GM21717 (cell line): ENCODE data around the gene TTLL9.

Experiments
- ATAC-seq: cut with Tn5 transposase; IDR thresholded peaks from one replicate; pipeline ENCODE4 v1.9.1; 2021; ENCODE audit warnings: mild to moderate bottlenecking, moderate library complexity; ENCODE audit not compliant: unreplicated experiment

TTLL9 gene

GRCh38 chr20:31857861-31858759 lies 12.3 kb upstream of the TTLL9 start:
- ATAC-seq: peak; percentile 70

DNA sequence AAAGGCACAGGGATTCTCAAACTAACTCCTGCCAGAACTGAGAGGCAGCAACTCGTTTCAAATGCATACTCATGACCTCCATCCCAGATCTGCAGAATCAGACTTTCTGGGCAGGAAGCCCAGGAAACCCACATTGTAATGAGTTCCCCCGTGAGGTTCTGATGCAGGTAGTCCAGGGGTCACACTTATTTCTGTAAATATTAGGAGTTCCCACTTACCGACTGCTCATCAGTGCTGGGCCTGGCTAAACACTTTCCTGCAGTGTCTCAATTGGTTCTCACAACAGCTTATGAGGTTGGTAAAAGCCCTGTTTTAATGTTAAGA lies 11.7 kb upstream of the TTLL9 start:
- no peak for ATAC-seq

- no peak for ATAC-seq
Measured at GRCh38 chr20:31859266-31859997, 11.0 kb upstream of the TTLL9 start.

- ATAC-seq: no peak
Measured at GRCh38 chr20:31859998-31860380, 10.4 kb upstream of the TTLL9 start.

DNA sequence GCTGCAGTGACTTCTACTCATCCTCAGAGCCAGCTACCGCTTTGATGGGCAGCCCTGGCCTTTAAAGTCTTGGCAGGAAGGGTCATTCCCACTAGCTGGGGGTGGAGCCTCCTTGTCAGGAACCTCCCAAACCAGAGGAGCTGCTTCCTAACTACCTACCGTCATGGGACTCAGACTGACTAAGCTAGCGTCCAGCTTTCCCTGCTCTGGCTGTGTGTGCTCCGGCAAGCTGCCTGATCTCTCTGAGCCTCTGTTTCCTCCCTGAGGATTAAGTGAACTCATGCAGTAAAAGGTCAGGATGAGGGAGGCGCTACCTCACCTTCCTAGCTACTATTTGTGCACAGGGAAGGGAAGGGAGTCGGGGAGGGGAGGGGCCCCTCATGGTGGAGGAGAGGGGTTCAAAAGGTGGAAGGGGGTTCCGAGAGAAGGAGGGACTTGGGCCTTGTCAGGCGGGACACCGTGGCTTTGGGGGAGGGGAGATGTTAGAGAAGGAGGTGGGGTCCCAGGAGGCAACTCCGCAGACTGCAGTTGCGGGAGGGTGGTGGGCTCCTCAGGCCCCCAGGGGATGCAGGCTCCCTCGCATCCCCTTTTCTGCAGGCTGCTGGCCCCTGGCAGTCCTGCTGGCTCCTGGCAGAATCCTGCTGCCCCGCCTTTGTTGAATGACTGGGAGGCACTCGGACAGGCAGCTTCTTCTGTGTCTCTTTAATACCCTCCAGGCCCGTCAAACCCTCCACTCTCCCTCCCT lies 9.9 kb upstream of the TTLL9 start:
- ATAC-seq: no peak

DNA sequence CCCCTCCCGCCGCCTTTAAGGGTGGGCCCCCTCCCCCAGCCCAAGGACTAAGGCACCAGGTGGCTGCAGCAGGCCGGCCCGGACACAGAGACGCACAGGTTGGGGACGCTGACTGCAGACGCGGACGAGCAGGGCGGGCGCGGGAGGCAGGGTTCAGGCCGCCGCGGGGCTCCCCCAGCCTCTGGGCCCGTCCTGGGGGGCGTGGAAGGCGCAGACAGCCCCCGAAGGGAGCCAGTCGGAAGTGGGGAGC lies 9.4 kb upstream of the TTLL9 start:
- ATAC-seq: no peak

DNA sequence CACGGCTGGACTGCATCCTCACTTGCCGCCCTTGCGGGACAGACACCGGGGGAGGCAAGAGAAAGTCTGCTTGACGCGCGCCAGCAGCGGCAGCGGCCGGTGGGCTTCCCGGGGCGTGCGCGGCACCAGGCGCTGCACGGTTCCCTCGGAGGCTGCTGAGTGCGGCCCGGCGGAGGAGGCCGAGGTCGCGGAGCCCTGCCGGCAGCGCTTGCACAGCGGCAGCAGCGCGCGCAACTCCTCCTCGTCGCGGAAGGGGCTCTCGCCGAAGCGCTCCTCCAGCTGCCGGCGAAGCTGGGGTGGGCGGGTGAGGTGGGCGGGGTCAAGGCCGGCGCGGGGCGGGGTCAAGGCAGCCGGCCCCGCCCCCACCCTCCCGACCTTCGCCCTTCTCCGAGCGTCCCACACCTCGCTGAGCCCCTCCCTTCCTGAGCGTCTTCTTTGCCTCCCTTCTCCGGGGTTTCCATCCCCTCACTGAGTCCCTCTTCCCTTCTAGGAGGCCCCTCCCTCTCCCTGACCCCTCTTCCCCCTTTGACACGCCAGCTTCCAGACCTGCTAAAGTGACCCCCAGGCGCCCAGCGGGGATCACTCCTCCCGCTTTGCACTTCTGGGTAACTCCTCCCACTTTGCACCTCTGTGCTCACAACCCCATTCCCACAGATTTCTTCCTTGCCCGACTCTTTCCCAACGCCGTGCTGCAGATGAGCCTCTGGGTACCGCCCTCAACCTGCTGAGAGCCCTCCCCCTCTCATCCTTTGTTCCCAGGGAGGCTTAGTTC lies 8.9 kb upstream of the TTLL9 start:
- ATAC-seq: no peak

- ATAC-seq: no peak
Measured at GRCh38 chr20:31862157-31862470, 8.3 kb upstream of the TTLL9 start.

- ATAC-seq: no peak
Measured at GRCh38 chr20:31862506-31862905, 7.9 kb upstream of the TTLL9 start.

DNA sequence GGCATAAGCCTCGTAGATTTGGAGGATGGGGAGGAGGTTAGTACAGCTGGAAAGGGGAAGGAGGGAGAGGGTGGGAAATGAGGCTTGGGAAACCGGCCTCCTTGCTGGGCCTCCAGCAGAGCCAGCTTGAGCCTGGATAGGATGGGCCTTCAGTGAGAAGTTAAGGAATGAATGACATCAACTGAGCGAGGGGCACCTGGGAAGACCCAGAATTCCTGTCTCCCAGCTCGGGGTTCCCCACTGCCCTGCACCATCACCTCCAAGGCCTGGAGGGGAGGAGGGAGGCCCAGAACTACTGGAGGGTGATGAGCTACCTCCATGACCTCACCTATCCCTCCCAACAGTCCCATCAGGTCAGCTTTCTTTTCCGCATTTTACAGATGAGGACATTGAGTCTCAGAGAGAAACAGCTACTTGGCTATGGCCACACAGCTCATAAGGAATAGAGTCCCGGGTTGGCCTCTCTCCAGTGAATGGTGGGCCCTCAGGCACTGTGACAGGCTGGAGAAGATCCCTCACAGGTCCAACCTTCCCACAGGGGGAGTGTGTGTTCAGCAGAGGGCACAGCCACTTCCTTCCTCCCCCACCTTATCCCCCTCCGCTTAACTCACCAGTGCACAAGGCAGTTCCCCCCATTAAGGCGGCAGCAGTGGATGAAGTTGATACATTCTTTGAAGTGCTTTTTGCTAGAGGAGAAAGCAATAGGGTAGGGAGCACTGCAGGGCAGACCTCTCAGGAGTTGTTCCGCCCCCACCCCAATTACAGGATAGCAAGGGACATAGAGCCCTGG lies 6.9 kb upstream of the TTLL9 start:
- no peak for ATAC-seq

- no peak for ATAC-seq
Measured at GRCh38 chr20:31864521-31865400, 5.7 kb upstream of the TTLL9 start.

DNA sequence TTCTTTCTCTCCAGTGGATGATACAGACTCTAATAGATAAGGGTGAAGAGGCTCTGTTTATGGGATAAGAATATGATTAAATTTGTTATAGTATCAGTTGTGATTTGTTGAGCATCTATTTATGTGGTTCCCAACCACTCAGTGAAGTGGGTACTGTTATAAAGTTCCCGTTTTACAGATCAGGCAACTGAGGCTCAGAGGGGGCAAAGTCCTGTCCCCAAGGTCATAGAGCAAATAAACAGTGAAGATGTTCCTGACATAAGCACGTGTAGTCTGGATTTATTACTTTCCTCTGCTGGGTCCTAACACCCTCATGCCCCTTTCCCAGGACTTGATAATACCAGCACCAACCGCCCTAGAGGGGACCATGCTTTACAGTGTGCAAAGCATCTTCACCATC lies 4.2 kb upstream of the TTLL9 start:
- ATAC-seq: no peak

DNA sequence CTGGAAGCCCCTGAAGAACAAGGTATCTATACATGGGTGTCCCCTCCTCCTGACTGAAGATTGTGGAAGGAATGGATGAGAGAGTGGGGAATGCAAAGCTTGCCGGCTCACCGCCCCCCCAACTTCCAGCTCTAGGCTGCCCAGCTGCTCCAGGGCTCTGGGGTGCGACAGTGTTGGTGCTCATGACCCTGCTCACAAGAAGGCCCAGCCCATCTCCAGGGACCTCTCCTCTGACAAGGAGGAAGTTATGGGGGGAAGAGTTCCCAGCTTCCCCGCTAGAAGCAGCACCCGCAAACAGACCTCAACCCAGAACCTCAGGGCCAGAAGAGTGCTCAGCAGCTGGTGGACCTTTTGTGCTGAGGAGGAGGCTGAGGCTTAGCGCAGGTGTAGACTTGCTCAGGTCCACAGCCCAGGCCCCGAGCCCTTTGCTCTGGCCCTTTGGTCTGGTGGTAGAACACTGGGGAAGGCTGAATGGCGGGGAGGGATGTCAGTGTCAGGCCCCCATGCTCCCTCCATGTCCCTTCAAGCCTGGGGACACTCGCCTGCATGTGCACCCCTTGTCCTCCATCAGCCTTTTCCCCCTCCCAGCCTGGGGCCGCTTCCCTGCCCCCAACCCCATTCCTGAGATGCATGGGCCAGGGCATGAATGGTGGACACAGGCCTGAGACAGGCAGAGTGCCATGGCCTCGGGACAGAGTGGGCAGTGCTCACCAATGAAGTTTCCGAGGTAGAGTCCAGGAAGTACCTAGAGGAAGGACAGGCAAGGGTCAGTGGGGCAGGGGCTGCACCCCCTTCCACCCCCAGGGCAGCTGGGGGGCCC lies 1.4 kb upstream of the TTLL9 start:
- ATAC-seq: no peak

DNA sequence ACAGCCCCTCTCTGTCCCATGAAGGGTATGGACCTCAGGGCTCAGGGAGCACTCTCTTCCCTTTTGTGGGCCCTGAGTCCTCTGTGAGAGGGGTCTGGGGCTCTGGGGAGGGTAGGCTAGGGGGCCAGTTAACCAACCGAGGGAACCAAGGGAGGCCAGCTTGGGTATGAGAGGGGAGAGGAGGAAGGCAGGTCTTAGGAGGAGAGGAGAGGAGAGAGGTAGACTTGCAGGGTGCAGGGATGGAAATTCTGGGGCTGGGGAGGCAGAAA lies 827 bp upstream of the TTLL9 start:
- no peak for ATAC-seq

GRCh38 chr20:31870726-31871617 lies 538 bp downstream of the TTLL9 start:
- ATAC-seq: no peak

DNA sequence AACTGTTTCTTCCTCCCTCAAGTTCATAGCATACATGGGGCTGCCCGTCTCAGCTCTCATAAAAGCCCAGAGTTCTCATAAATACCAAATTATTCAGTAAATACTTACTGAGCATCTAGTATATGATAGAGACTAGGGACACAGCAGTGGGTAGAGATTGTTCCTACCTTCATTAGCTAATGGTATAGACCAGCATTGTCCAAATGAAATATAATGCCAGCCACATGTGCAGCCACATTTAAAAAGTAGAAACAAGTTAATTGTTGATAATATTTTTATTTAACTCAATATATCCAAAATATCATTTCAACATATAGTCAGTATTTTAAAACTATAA lies 1.2 kb downstream of the TTLL9 start:
- ATAC-seq: no peak

DNA sequence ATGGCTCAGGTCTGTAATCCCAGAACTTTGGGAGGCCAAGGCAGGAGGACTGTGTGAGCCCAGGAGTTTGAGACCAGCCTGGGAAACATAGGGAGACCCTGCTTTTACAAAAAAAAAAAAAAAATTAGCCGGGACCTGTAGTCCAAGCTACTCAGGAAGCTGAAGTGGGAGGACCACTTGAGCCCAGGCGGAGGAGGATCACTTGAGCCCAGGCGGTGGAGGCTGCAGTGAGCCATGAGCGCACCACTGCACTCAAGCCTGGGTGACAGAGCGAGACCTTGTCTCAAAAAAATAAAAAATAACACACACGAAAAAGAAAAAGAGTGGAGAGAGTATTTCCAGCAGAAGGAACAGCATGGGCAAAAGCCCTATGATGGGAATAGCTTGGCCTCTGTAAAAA lies 2.0 kb downstream of the TTLL9 start:
- ATAC-seq: no peak

GRCh38 chr20:31875671-31876070 lies 5.2 kb downstream of the TTLL9 start:
- no peak for ATAC-seq
